ENCODE results near the gene MARK3.

The MARK3 gene

GRCh38 chr14:103530390-103530789, 145.2 kb downstream of the MARK3 start:
- TF ChIP-seq ZFX (IDR thresholded peaks at IDR 0.05; ENCODE audit: borderline replicate concordance): no peak
- TF ChIP-seq, protein P1, sequence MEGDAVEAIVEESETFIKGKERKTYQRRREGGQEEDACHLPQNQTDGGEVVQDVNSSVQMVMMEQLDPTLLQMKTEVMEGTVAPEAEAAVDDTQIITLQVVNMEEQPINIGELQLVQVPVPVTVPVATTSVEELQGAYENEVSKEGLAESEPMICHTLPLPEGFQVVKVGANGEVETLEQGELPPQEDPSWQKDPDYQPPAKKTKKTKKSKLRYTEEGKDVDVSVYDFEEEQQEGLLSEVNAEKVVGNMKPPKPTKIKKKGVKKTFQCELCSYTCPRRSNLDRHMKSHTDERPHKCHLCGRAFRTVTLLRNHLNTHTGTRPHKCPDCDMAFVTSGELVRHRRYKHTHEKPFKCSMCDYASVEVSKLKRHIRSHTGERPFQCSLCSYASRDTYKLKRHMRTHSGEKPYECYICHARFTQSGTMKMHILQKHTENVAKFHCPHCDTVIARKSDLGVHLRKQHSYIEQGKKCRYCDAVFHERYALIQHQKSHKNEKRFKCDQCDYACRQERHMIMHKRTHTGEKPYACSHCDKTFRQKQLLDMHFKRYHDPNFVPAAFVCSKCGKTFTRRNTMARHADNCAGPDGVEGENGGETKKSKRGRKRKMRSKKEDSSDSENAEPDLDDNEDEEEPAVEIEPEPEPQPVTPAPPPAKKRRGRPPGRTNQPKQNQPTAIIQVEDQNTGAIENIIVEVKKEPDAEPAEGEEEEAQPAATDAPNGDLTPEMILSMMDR (IDR thresholded peaks at IDR 0.05): no peak
- no peak overlapping the region for H3K27ac ChIP-seq

DNA sequence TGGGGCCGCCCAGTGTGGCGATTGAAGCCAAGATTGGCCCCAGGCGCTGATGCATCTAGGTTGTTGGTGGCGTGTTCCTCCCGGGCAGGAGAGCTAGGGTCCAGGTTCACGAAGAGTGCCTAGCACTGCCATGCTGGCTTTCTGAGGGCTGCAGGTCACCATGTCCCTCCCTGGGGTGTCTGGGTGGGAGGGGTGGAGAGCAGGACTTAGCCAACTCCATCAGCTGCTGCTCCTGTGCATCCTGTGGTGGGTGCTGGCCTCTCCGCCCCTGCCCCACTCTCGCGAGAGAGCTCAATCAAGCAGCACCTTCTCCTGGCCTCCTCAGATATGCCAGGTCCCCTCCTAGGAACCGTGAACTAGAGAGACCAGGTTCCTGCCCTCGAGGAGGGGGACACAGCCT, 145.6 kb downstream of the MARK3 start:
- TF ChIP-seq, protein P1 (IDR thresholded peaks at IDR 0.05): no peak
- TF ChIP-seq ZFX (IDR thresholded peaks at IDR 0.05; ENCODE audit: borderline replicate concordance): no peak
- H3K27ac ChIP-seq: no peak overlapping the region

GRCh38 chr14:103531421-103532215, 146.4 kb downstream of the MARK3 start:
- H3K27ac ChIP-seq: no peak overlapping the region
- TF ChIP-seq, protein P1 (IDR thresholded peaks at IDR 0.05): no peak
- TF ChIP-seq ZFX (IDR thresholded peaks at IDR 0.05; ENCODE audit: borderline replicate concordance): no peak

DNA sequence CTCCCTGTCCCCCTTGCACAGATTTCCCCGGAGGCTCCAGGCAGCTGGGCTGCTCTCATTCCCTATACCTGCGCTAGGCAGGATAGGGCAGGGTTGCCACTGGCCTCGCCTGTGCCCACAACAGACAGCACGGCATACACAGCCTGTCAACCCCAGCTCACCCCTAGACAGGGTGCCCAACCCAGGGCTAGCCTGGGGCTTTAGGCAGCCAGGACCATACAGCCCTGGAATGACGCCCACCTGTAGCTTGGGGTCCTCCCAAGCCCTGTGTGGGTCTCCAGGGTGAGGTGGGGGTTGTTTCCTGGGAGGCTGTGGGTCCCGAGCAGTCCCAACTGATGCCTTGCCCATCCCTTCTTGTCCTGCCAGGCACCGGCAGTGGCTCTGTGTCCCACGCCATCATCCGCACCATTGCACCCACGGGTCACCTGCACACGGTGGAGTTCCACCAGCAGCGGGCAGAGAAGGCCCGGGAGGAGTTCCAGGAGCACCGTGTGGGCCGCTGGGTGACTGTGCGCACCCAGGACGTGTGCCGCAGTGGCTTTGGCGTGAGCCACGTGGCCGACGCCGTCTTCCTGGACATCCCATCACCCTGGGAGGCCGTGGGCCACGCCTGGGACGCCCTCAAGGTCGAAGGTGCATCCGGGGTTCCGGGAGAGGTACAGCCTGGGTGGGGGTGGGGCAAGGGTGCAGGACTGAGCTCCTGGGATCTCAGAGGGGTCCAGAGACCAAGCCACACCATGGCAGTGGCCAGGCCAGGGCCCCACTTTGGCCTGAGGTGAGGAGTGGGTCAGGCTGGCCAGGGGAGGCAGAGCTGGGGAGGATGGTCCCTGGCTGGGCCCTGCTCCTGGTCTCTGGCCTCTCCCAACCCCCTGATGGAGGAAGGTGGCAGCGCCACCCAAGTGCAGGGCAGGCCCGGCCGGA, 147.3 kb downstream of the MARK3 start:
- H3K27ac ChIP-seq: no peak overlapping the region
- no peak for TF ChIP-seq ZFX (IDR thresholded peaks at IDR 0.05; ENCODE audit: borderline replicate concordance)
- TF ChIP-seq, protein P1 (IDR thresholded peaks at IDR 0.05): no peak

DNA sequence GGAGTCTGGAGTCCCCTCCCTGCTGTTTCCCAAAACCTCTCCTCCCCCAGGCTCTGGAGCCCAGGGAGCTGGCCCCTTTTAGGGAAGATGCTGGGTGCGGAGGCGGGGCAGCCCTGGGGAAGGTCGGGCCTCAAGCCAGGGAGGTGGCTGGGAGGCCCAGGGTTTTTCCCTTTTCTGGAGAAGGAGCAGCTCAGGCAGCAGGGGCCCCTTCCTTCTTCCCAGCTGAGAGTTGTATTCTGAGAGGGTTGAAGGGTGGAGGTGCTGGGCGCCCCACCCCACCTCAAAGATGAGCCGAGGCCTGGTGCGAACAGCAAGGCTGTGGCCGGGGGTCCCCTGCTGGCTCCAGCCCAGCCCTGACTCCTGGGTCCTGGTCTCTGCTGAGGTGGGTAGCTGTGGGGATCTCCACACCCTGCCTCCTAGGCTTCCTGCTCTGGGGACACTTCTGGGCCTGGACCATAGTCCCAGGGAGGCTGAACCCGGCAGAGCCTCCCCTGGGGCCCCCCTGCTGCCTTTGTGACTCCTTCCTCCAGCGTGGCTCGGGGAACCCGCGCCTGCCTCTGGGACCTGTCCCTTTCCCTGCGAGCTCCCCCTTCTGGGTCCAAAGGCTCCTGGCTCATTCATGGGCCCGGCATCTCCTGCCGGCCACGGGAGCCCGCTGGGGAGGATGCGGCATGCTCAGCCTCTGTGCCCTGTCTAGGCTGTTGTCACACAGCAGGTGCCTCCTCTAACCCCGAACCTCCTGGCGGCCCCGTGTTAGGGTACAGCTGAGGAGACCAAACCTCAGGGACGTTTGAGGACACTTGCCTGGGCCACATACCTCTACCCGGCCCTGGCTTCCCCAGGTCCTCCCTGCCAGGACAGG, 148.2 kb downstream of the MARK3 start:
- TF ChIP-seq ZFX (IDR thresholded peaks at IDR 0.05; ENCODE audit: borderline replicate concordance): no peak
- TF ChIP-seq, protein P1 (IDR thresholded peaks at IDR 0.05): no peak
- no peak overlapping the region for H3K27ac ChIP-seq

DNA sequence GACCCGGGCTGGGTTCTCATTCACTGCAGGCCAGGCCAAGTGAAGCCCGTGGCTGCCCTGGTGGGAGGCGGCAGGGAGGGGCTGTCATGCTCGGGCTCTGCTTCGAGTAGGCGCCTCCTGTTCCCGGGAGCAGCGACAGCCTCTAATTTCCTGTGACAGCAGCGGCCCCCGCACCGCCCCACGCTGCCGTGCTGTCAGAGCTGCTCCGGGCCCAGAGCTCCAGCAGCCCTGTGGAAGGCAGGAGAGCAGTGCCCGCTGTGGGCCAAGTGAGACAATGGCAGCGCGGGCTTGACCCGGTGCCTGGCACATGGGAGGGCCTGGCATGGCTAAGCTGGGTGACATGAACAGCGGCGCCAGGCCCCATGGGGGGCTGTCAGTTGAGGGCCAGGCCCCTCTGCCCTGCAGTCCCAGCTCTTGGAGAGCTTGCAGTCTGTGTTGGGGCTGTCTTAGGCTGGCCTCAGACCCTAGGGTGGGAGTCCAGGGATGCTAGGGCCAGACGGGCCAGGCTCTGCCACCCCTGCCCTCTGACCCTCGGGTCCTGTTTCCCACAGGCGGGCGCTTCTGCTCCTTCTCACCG, 148.9 kb downstream of the MARK3 start:
- H3K27ac ChIP-seq: no peak overlapping the region

More for the DNA sequence above, 148.9 kb downstream of the MARK3 start:
- no peak for TF ChIP-seq ZFX (IDR thresholded peaks at IDR 0.05; ENCODE audit: borderline replicate concordance)
- TF ChIP-seq, protein P1 (IDR thresholded peaks at IDR 0.05): no peak

Measured in 22Rv1 (cell line).